HG03039 (cell line): ENCODE measurements around the gene RFC4.
A peak's percentile ranks its signal among the peaks of the same experiment; 100 is the strongest.
"Not testable (repeated sequence)": the region's sequence is repeated elsewhere in the genome, so short reads cannot be mapped to it uniquely, and the experiment has no call there.

ENCODE experiments used
- ATAC-seq: cut with Tn5 transposase; IDR thresholded peaks from one replicate; pipeline ENCODE4 v1.9.1; 2021; ENCODE audit warnings: mild to moderate bottlenecking, moderate library complexity; ENCODE audit not compliant: unreplicated experiment

RFC4 gene

GRCh38 chr3:186806089-186807055, at the start of gene RFC4:
Gene RFC4 (minus strand): TSS chr3:186806482. CDS start chr3:186804713, 1,769 bp downstream.
- peak; percentile 93 for ATAC-seq

GRCh38 chr3:186854954-186855353, 48.7 kb upstream of the RFC4 start:
- no peak for ATAC-seq

- no peak for ATAC-seq
These were observed 47.9 kb upstream of the RFC4 start for GRCh38 chr3:186854146-186854545.

- ATAC-seq: no peak
These were observed 46.7 kb upstream of the RFC4 start for GRCh38 chr3:186852994-186853393.

- ATAC-seq: not testable (repeated sequence)
These were observed 45.6 kb upstream of the RFC4 start for GRCh38 chr3:186851835-186852234.

GRCh38 chr3:186849374-186849975, 43.2 kb upstream of the RFC4 start:
- peak; percentile 51 for ATAC-seq

- ATAC-seq: no peak
These were observed 41.2 kb upstream of the RFC4 start for GRCh38 chr3:186847437-186847836.

GRCh38 chr3:186845756-186846155, 39.5 kb upstream of the RFC4 start:
- no peak for ATAC-seq

- ATAC-seq: no peak
These were observed 38.6 kb upstream of the RFC4 start for GRCh38 chr3:186844908-186845307.

GRCh38 chr3:186843039-186843432, 36.8 kb upstream of the RFC4 start:
- no peak for ATAC-seq

- ATAC-seq: no peak
These were observed 36.2 kb upstream of the RFC4 start, which contains the start of gene ADIPOQ for GRCh38 chr3:186842426-186843038. Gene ADIPOQ (plus strand): TSS chr3:186842710. CDS start chr3:186853059, 10,349 bp downstream.

GRCh38 chr3:186841620-186842019, 35.3 kb upstream of the RFC4 start:
- no peak for ATAC-seq

GRCh38 chr3:186839874-186840641, 33.8 kb upstream of the RFC4 start:
- ATAC-seq: no peak

GRCh38 chr3:186832276-186832675, 26.0 kb upstream of the RFC4 start:
- ATAC-seq: no peak

- no peak for ATAC-seq
These were observed 25.5 kb upstream of the RFC4 start for GRCh38 chr3:186831798-186832197.

- ATAC-seq: no peak
These were observed 22.1 kb upstream of the RFC4 start for GRCh38 chr3:186828340-186828739.

- ATAC-seq: peak; percentile 77
These were observed 20.9 kb upstream of the RFC4 start for GRCh38 chr3:186826976-186827857.

- no peak for ATAC-seq
These were observed 20.2 kb upstream of the RFC4 start for GRCh38 chr3:186826410-186826975.

- no peak for ATAC-seq
These were observed 19.7 kb upstream of the RFC4 start for GRCh38 chr3:186825872-186826409.
